Measurements from ENCODE around the gene LLCFC1. TPM values are rescaled to one million over a fixed set of nuclear protein-coding genes. Genes with fewer than 3 reads are reported as not detected.

LLCFC1 gene
- total RNA-seq, 6 experiments from 2014 or later, result not detected

- no peaks in the 10 kb centered on the region for H3K4me1 Mint-ChIP-seq (ENCODE audit: low read depth)
These were observed 3.5 kb downstream of the LLCFC1 start for GRCh38 chr7:142942746-142943145.

GRCh38 chr7:142943706-142944268 lies 4.5 kb downstream of the LLCFC1 start:
- Mint-ChIP-seq H3K4me1 (ENCODE audit: low read depth) (no peaks in the 10 kb centered on the region), H3K27ac (no peak overlapping the region), H3K9me3 (peaks cover 5% of the 10 kb centered on the region), H3K4me3 (no peak overlapping the region), H3K27me3 (ENCODE audit: insufficient read depth) (peaks cover 11% of the 10 kb centered on the region; the same call in 1 of the 2 replicates), H3K36me3 (ENCODE audit: low read depth) (no peaks in the 10 kb centered on the region)
- no peak for DNase-seq
- TF ChIP-seq CTCF (IDR thresholded peaks at IDR 0.05), result no peak

More at GRCh38 chr7:142942746-142943145, 3.5 kb downstream of the LLCFC1 start:
- H3K27me3 Mint-ChIP-seq (ENCODE audit: insufficient read depth), result peaks cover 13% of the 10 kb centered on the region; the same call in 1 of the 2 replicates
- H3K9me3 Mint-ChIP-seq, result peaks cover 5% of the 10 kb centered on the region
- DNase-seq, result no peak
- H3K4me3 Mint-ChIP-seq, result no peak overlapping the region
- no peak overlapping the region for H3K27ac Mint-ChIP-seq
- no peak for TF ChIP-seq CTCF (IDR thresholded peaks at IDR 0.05)
- no peaks in the 10 kb centered on the region for H3K36me3 Mint-ChIP-seq (ENCODE audit: low read depth)

GRCh38 chr7:142945001-142945400 lies 5.7 kb downstream of the LLCFC1 start:
- H3K27me3 Mint-ChIP-seq (ENCODE audit: insufficient read depth), result peaks cover 11% of the 10 kb centered on the region; the same call in 1 of the 2 replicates
- no peak for DNase-seq
- no peak overlapping the region for H3K27ac Mint-ChIP-seq
- H3K9me3 Mint-ChIP-seq, result peaks cover 5% of the 10 kb centered on the region
- no peaks in the 10 kb centered on the region for H3K4me1 Mint-ChIP-seq (ENCODE audit: low read depth)
- H3K36me3 Mint-ChIP-seq (ENCODE audit: low read depth), result no peaks in the 10 kb centered on the region
- TF ChIP-seq CTCF (IDR thresholded peaks at IDR 0.05), result no peak
- H3K4me3 Mint-ChIP-seq, result no peak overlapping the region

- Mint-ChIP-seq H3K36me3 (ENCODE audit: low read depth) (no peaks in the 10 kb centered on the region), H3K27ac (no peak overlapping the region), H3K9me3 (peaks cover 5% of the 10 kb centered on the region), H3K4me3 (no peak overlapping the region), H3K27me3 (ENCODE audit: insufficient read depth) (peaks cover 11% of the 10 kb centered on the region; the same call in 1 of the 2 replicates), H3K4me1 (ENCODE audit: low read depth) (no peaks in the 10 kb centered on the region)
- DNase-seq, result no peak
- no peak for TF ChIP-seq CTCF (IDR thresholded peaks at IDR 0.05)
These were observed 9.3 kb downstream of the LLCFC1 start for GRCh38 chr7:142948603-142949002.

GRCh38 chr7:142950235-142950634 lies 11.0 kb downstream of the LLCFC1 start:
- H3K4me3 Mint-ChIP-seq, result no peak overlapping the region
- peaks cover 5% of the 10 kb centered on the region for H3K9me3 Mint-ChIP-seq
- TF ChIP-seq CTCF (IDR thresholded peaks at IDR 0.05), result no peak
- no peak for DNase-seq
- H3K27ac Mint-ChIP-seq, result no peak overlapping the region
- H3K4me1 Mint-ChIP-seq (ENCODE audit: low read depth), result no peaks in the 10 kb centered on the region
- no peaks in the 10 kb centered on the region for H3K36me3 Mint-ChIP-seq (ENCODE audit: low read depth)
- peaks cover 8% of the 10 kb centered on the region; the same call in 1 of the 2 replicates for H3K27me3 Mint-ChIP-seq (ENCODE audit: insufficient read depth)

Data from HFFc6 (cell line).